ENCODE measurements around the gene CETP. TPM values are rescaled to one million over a fixed set of nuclear protein-coding genes. Genes with fewer than 3 reads are reported as not detected.
"Not testable (repeated sequence)": the region's sequence is repeated elsewhere in the genome, so short reads cannot be mapped to it uniquely, and the experiment has no call there.

CETP gene
- total and polyA plus RNA-seq, 9 donors, result 0.13 to 1.3 (median 0.20) TPM; not detected in 4

GRCh38 chr16:57004387-57005250, 42.9 kb downstream of the CETP start:
- Histone ChIP-seq H3K4me1 (ENCODE audit: insufficient read depth) (no peaks in the 10 kb centered on the region), H3K27me3 (no peaks in the 10 kb centered on the region), H3K27ac (no peak overlapping the region), H3K4me3 (no peak overlapping the region), H3K9me3 (no peaks in the 10 kb centered on the region), H3K36me3 (no peaks in the 10 kb centered on the region)
- intact Hi-C loops (cut with DNase I), result no loop called here
- WGBS, 3 donors, result 76 to 83% (median 79%) methylated on average over 15 of the region's 15 CpGs
- no peak for DNase-seq
- no peak for TF ChIP-seq CTCF (IDR thresholded peaks at IDR 0.05)
- no peak for TF ChIP-seq POLR2A (IDR thresholded peaks at IDR 0.05)
- TF ChIP-seq EP300 (IDR thresholded peaks at IDR 0.05), result no peak

DNA sequence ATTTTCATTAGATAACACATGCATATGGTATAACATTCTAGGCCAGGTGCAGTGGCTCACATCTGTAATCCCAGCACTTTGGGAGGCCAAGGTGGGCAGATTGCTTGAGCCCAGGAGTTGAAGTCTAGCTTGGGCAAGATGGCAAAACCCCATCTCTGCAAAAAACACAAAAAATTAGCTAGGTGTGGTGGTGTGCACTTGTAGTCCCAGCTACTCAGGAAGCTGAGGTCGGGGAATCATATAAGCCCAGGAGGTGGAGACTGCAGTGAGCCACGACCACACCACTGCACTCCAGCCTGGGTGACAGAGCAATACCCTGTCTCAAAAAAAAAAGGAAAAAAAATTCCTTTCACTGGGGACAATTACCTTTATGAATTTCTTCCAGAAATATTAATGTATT, 43.8 kb downstream of the CETP start:
- WGBS, 3 donors, result 85 to 91% (median 91%) methylated on average over 2 of the region's 2 CpGs
- H3K36me3 ChIP-seq; H3K4me3 ChIP-seq; DNase-seq; intact Hi-C loops (cut with DNase I); H3K27ac ChIP-seq; H3K27me3 ChIP-seq; H3K4me1 ChIP-seq (ENCODE audit: insufficient read depth); H3K9me3 ChIP-seq: not testable (repeated sequence)

DNA sequence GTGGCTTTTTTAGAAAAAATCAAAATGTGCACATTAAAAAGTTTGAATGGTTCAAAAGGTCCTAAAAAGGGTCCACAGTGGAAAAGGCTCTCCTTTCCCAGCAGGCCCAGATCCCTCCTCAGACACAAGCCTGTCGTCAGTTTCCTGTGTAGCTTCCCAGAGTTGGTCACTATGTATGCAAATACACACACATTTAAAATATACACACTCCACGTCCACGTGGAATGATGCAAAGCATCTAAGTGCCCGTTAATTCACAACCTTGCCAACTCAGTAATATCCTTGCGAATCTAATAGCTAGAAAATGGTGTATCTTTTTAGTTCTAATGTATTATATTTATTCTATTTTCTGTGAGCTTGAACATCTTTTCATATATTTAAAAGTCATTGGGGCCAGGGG, 45.3 kb downstream of the CETP start:
- TF ChIP-seq POLR2A (IDR thresholded peaks at IDR 0.05) (no peak), CTCF (IDR thresholded peaks at IDR 0.05) (no peak), EP300 (IDR thresholded peaks at IDR 0.05) (no peak)
- Histone ChIP-seq H3K9me3 (no peaks in the 10 kb centered on the region), H3K27ac (no peak overlapping the region), H3K27me3 (no peaks in the 10 kb centered on the region), H3K4me3 (no peak overlapping the region), H3K36me3 (no peaks in the 10 kb centered on the region), H3K4me1 (ENCODE audit: insufficient read depth) (no peaks in the 10 kb centered on the region)
- intact Hi-C loops (cut with DNase I), result no loop called here
- DNase-seq, result no peak
- WGBS, 3 donors, result 82 to 88% (median 87%) methylated on average over 5 of the region's 5 CpGs

GRCh38 chr16:57007530-57007929, 45.8 kb downstream of the CETP start:
- Histone ChIP-seq H3K9me3 (no peaks in the 10 kb centered on the region), H3K4me3 (no peak overlapping the region), H3K4me1 (ENCODE audit: insufficient read depth) (no peaks in the 10 kb centered on the region), H3K36me3 (no peaks in the 10 kb centered on the region), H3K27me3 (no peaks in the 10 kb centered on the region), H3K27ac (no peak overlapping the region)
- 92 to 95% (median 93%) methylated on average over 3 of the region's 3 CpGs for WGBS, 3 donors
- intact Hi-C loops (cut with DNase I), result no loop called here
- TF ChIP-seq EP300 (IDR thresholded peaks at IDR 0.05), result no peak
- TF ChIP-seq POLR2A (IDR thresholded peaks at IDR 0.05), result no peak
- TF ChIP-seq CTCF (IDR thresholded peaks at IDR 0.05), result no peak
- no peak for DNase-seq

- Histone ChIP-seq H3K4me3 (no peak overlapping the region), H3K27ac (no peak overlapping the region), H3K4me1 (ENCODE audit: insufficient read depth) (no peaks in the 10 kb centered on the region), H3K27me3 (no peaks in the 10 kb centered on the region), H3K9me3 (no peaks in the 10 kb centered on the region), H3K36me3 (no peaks in the 10 kb centered on the region)
- intact Hi-C loops (cut with DNase I), result no loop called here
- 69 to 85% (median 81%) methylated on average over 1 of the region's 1 CpG for WGBS, 3 donors
- no peak for DNase-seq
- TF ChIP-seq POLR2A (IDR thresholded peaks at IDR 0.05) (no peak), EP300 (IDR thresholded peaks at IDR 0.05) (no peak), CTCF (IDR thresholded peaks at IDR 0.05) (no peak)
These were observed 46.7 kb downstream of the CETP start for GRCh38 chr16:57008440-57008839.
